ENCODE results near the gene PNMA8A.

- TF ChIP-seq CTCF (conservative IDR thresholded peaks at IDR 0.05; ENCODE audit: low read length): no peak
- no peak for TF ChIP-seq EZH2phosphoT487 (IDR thresholded peaks at IDR 0.05; ENCODE audit: borderline replicate concordance, low read depth, low read length)
These were observed 48.2 kb downstream of the PNMA8A start for GRCh38 chr19:46423188-46423587.
